SK-N-SH (cell line): Measurements from ENCODE around the gene TACC2. TPM values are rescaled to one million over a fixed set of nuclear protein-coding genes. Genes with fewer than 3 reads are reported as not detected.

Experiments used
- CTCF ChIA-PET: fragments of 300-600, 350-600 bp; formaldehyde crosslinking; extraction: SDS; loops from one replicate; lab custom pipeline; 2021; lab: Yijun Ruan, JAX
- POLR2A ChIA-PET: fragments of 350-600 bp; sonication (Branson Sonifier 250); formaldehyde crosslinking; extraction: SDS; loops from one replicate; lab custom pipeline; 2020; ENCODE audit warnings: antibody characterized with exemption, inconsistent platforms; lab: Yijun Ruan, JAX
- DNase-seq: peaks from one replicate; pipeline ENCODE4 v3.0.0; 2012
- H2AFZ ChIP-seq: fragments of 200-600 bp; sonication (generic); 2 replicates; pipeline ENCODE4 v1.8.1; 2016; ENCODE audit warnings: antibody characterized with exemption, mild to moderate bottlenecking, low read depth
- H3F3A ChIP-seq: fragments of 200-600 bp; sonication (generic); replicated peaks from 2 replicates; pipeline ENCODE3; 2016; ENCODE audit warnings: antibody characterized with exemption, mild to moderate bottlenecking; ENCODE audit not compliant: insufficient read depth
- H3K27ac ChIP-seq, 2 experiments: fragments of 200-500 bp in 1 of 2; fragments of 200-600 bp in 1 of 2; sonication (Bioruptor generic) in 1 of 2; sonication (generic), shearing (Covaris generic) in 1 of 2; 2 replicates each; pipeline versions ENCODE4 v1.5.1 to v1.6.1; 2014 to 2016; ENCODE audit warnings: low read depth in 2 of 2, inconsistent platforms in 1 of 2, low read length in 1 of 2, mild to moderate bottlenecking in 1 of 2, mixed read lengths in 1 of 2
- H3K27me3 ChIP-seq: fragments of 200-600 bp; sonication (generic), shearing (Covaris generic); 2 replicates; pipeline ENCODE4 v1.6.1; 2016; ENCODE audit warnings: mixed run types; ENCODE audit not compliant: insufficient read depth
- H3K36me3 ChIP-seq, 2 experiments: fragments of 200-500 bp in 1 of 2; fragments of 200-600 bp in 1 of 2; sonication (Bioruptor generic) in 1 of 2; sonication (generic) in 1 of 2; replicated peaks in 1 of 2; 2 replicates each; pipeline versions ENCODE3 to v1.5.1; 2014 to 2016; ENCODE audit warnings: low read length in 1 of 2, mild to moderate bottlenecking in 1 of 2; ENCODE audit not compliant: insufficient read depth in 2 of 2, control insufficient read depth in 1 of 2
- H3K4me1 ChIP-seq, 2 experiments: fragments of 200-500 bp in 1 of 2; fragments of 200-600 bp in 1 of 2; sonication (Bioruptor generic) in 1 of 2; sonication (generic), shearing (Covaris generic) in 1 of 2; 2 replicates each; pipeline versions ENCODE4 v1.5.1 to v1.6.1; 2014 to 2016; ENCODE audit warnings: low read depth in 1 of 2, low read length in 1 of 2, mixed run types in 1 of 2; ENCODE audit not compliant: insufficient read depth in 2 of 2, control insufficient read depth in 1 of 2
- H3K4me2 ChIP-seq: fragments of 200-600 bp; sonication (generic), shearing (Covaris generic); 2 replicates; pipeline ENCODE4 v1.6.1; 2017; ENCODE audit warnings: mixed run types
- H3K4me3 ChIP-seq, 2 experiments: fragments of 200-500 bp in 1 of 2; fragments of 200-600 bp in 1 of 2; sonication (Bioruptor generic) in 1 of 2; sonication (generic), shearing (Covaris generic) in 1 of 2; 2 replicates each; pipeline versions ENCODE4 v1.5.1 to v1.8.1; 2014 to 2016; ENCODE audit warnings: low read depth in 2 of 2, inconsistent platforms in 1 of 2, low read length in 1 of 2, mild to moderate bottlenecking in 1 of 2, mixed read lengths in 1 of 2, moderate library complexity in 1 of 2
- H3K79me2 ChIP-seq: fragments of 200-600 bp; sonication (generic); 2 replicates; pipeline ENCODE4 v1.8.1; 2017; ENCODE audit warnings: mild to moderate bottlenecking; ENCODE audit not compliant: insufficient read depth
- H3K9ac ChIP-seq: fragments of 200-600 bp; sonication (generic); 2 replicates; pipeline ENCODE4 v1.6.1; 2017; ENCODE audit warnings: mixed run types
- H3K9me2 ChIP-seq: fragments of 200-600 bp; sonication (generic); 2 replicates; pipeline ENCODE4 v1.6.1; 2017; ENCODE audit warnings: mixed run types
- H3K9me3 ChIP-seq: fragments of 200-600 bp; sonication (generic); 2 replicates; pipeline ENCODE4 v1.6.1; 2017; ENCODE audit warnings: mixed run types, mild to moderate bottlenecking, moderate library complexity
- H4K20me1 ChIP-seq: fragments of 200-600 bp; sonication (generic); 2 replicates; pipeline ENCODE4 v1.6.1; 2017; ENCODE audit warnings: mild to moderate bottlenecking, mixed run types; ENCODE audit not compliant: insufficient read depth
- ELF1 ChIP-seq: IDR thresholded peaks from 2 replicates; pipeline ENCODE4 v1.4.0; 2012
- EP300 ChIP-seq, 2 experiments: IDR thresholded peaks; 2 replicates each; pipeline versions ENCODE4 v1.4.0 to v1.6.1; 2012; ENCODE audit warnings: borderline replicate concordance in 1 of 2, low read depth in 1 of 2, low read length in 1 of 2
- EZH2phosphoT487 ChIP-seq: fragments of 200-600 bp; sonication (generic); IDR thresholded peaks from 2 replicates; pipeline ENCODE4 v1.6.1; 2017; ENCODE audit warnings: low read depth, mixed run types, mild to moderate bottlenecking, antibody characterized with exemption, moderate library complexity, borderline replicate concordance
- FOSL2 ChIP-seq: IDR thresholded peaks from 2 replicates; pipeline ENCODE4 v1.4.0; 2012; ENCODE audit warnings: low read depth, mild to moderate bottlenecking, moderate library complexity, borderline replicate concordance
- FOXM1 ChIP-seq: IDR thresholded peaks from 2 replicates; pipeline ENCODE4 v1.4.0; 2012; ENCODE audit warnings: low read depth, mild to moderate bottlenecking
- GABPA ChIP-seq: IDR thresholded peaks from 2 replicates; pipeline ENCODE4 v1.4.0; 2012; ENCODE audit warnings: low read depth, mild to moderate bottlenecking
- GATA2 ChIP-seq: sonication (generic); formaldehyde crosslinking; IDR thresholded peaks from 2 replicates; pipeline ENCODE4 v1.5.0; 2020; ENCODE audit warnings: mild to moderate bottlenecking, missing genetic modification reagents
- MAX ChIP-seq: IDR thresholded peaks from 2 replicates; pipeline ENCODE4 v1.4.0; 2012; ENCODE audit warnings: low read depth
- MEF2A ChIP-seq: IDR thresholded peaks from 2 replicates; pipeline ENCODE4 v1.4.0; 2012; ENCODE audit warnings: low read depth, borderline replicate concordance
- MXI1 ChIP-seq: IDR thresholded peaks from 2 replicates; pipeline ENCODE4 v1.6.1; 2012; ENCODE audit warnings: mild to moderate bottlenecking, low read depth, low read length, improper control_type of control experiment
- NFIC ChIP-seq: IDR thresholded peaks from 2 replicates; pipeline ENCODE4 v1.4.0; 2012; ENCODE audit warnings: borderline replicate concordance
- NRF1 ChIP-seq: IDR thresholded peaks from 2 replicates; pipeline ENCODE4 v1.6.1; 2012; ENCODE audit warnings: low read depth, mild to moderate bottlenecking, low read length
- RAD21 ChIP-seq: IDR thresholded peaks from 2 replicates; pipeline ENCODE4 v1.6.1; 2012; ENCODE audit warnings: mild to moderate bottlenecking, low read length
- RXRA ChIP-seq: IDR thresholded peaks from 2 replicates; pipeline ENCODE4 v1.4.0; 2012; ENCODE audit warnings: low read depth, mild to moderate bottlenecking, borderline replicate concordance
- SMC3 ChIP-seq: IDR thresholded peaks from 2 replicates; pipeline ENCODE4 v1.6.1; 2012; ENCODE audit warnings: low read depth, low read length, improper control_type of control experiment
- TCF12 ChIP-seq: IDR thresholded peaks from 2 replicates; pipeline ENCODE4 v1.4.0; 2012
- TEAD4 ChIP-seq: IDR thresholded peaks from 2 replicates; pipeline ENCODE4 v1.4.0; 2012; ENCODE audit warnings: mild to moderate bottlenecking, borderline replicate concordance; ENCODE audit not compliant: insufficient read depth
- USF2 ChIP-seq: fragments of 150-350 bp; IDR thresholded peaks from 2 replicates; pipeline ENCODE4 v1.6.1; 2017; ENCODE audit warnings: antibody characterized with exemption, low read length, low read depth, borderline replicate concordance
- YY1 ChIP-seq: IDR thresholded peaks from 2 replicates; pipeline ENCODE4 v1.4.0; 2012; ENCODE audit warnings: low read depth, mild to moderate bottlenecking
- ZBTB33 ChIP-seq: IDR thresholded peaks from 2 replicates; pipeline ENCODE4 v1.4.0; 2012; ENCODE audit warnings: low read depth, borderline replicate concordance
- WGBS: methylation state at CpG from one replicate; pipeline ENCODE4 v1.1.6; 2017; ENCODE audit warnings: low lambda C conversion rate; 5-methylcytosine and 5-hydroxymethylcytosine counted together
- polyA plus RNA-seq, 3 experiments: library from polyadenylated mRNA; depleted of rRNA; stranded (reverse); fragments of >200 nt; gene quantifications; 2 replicates each; pipeline ENCODE4 v1.2.3, GENCODE V29; 2012
- TF ChIP-seq, protein P1 (sequence below): fragments of 200-600 bp; sonication (generic); IDR thresholded peaks from 2 replicates; pipeline ENCODE4 v1.6.1; 2017; ENCODE audit warnings: antibody characterized with exemption, mild to moderate bottlenecking, moderate library complexity
- TF ChIP-seq, protein P2 (sequence below): IDR thresholded peaks from 2 replicates; pipeline ENCODE4 v1.6.1; 2012; ENCODE audit warnings: mild to moderate bottlenecking, low read depth, low read length, moderate library complexity

Gene TACC2
- polyA plus RNA-seq, 1 of the 3 experiments (the other 2 are of a cell fraction) = 8.8 TPM

DNA sequence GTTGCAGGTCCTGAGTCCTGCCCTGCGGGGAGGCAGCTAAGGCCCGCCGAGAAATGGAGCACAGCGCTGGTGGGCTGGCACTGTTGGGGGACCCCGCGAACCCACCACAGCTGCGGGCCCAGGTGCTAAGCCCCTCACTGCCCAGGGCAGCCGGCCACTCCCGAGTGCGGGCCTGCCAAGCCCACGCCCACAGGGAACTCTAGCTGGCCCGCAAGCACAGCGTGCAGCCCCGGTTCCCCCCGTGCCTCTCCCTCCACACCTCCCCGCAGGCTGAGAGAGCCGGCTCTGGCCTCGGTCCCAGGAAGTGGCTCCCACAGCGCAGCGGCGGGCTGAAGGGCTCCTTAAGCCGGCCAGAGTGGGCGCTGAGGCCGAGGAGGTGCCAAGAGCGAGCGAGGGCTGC lies 10.5 kb upstream of the TACC2 start:
- H3K27ac ChIP-seq = no peak overlapping the region
- TF ChIP-seq GATA2 (CRISPR knock-in tag) (no peak), EP300 (IDR thresholded peaks at IDR 0.05; ENCODE audit: borderline replicate concordance in 1 of 2, low read depth in 1 of 2, low read length in 1 of 2) (no peak), TCF12 (no peak), MEF2A (no peak), SMC3 (no peak), NFIC (no peak), MXI1 (no peak), ELF1 (no peak), USF2 (no peak), EZH2phosphoT487 (no peak), TEAD4 (no peak), NRF1 (no peak), RAD21 (no peak), YY1 (no peak), MAX (no peak)
- TF ChIP-seq, protein P1, sequence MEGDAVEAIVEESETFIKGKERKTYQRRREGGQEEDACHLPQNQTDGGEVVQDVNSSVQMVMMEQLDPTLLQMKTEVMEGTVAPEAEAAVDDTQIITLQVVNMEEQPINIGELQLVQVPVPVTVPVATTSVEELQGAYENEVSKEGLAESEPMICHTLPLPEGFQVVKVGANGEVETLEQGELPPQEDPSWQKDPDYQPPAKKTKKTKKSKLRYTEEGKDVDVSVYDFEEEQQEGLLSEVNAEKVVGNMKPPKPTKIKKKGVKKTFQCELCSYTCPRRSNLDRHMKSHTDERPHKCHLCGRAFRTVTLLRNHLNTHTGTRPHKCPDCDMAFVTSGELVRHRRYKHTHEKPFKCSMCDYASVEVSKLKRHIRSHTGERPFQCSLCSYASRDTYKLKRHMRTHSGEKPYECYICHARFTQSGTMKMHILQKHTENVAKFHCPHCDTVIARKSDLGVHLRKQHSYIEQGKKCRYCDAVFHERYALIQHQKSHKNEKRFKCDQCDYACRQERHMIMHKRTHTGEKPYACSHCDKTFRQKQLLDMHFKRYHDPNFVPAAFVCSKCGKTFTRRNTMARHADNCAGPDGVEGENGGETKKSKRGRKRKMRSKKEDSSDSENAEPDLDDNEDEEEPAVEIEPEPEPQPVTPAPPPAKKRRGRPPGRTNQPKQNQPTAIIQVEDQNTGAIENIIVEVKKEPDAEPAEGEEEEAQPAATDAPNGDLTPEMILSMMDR = no peak
- TF ChIP-seq, all 33 proteins: peak for 0
- ChIA-PET POLR2A (no interaction called here), CTCF (no interaction called here)
- peaks cover 8% of the 10 kb centered on the region for H3F3A ChIP-seq
- no peak overlapping the region for H3K9ac ChIP-seq
- 100% methylated on average over 5 of the region's 26 CpGs for WGBS
- H2AFZ ChIP-seq = no peak overlapping the region
- no peaks in the 10 kb centered on the region for H3K9me2 ChIP-seq
- H3K9me3 ChIP-seq = no peaks in the 10 kb centered on the region
- H3K4me1 ChIP-seq = peaks cover 0 to 9% of the 10 kb centered on the region in 2 experiments; a peak in 2 of 4 replicates
- peaks cover 9% of the 10 kb centered on the region for H3K79me2 ChIP-seq
- DNase-seq = no peak
- no peaks in the 10 kb centered on the region for H3K36me3 ChIP-seq
- no peaks in the 10 kb centered on the region for H4K20me1 ChIP-seq
- H3K27me3 ChIP-seq = no peaks in the 10 kb centered on the region
- H3K4me3 ChIP-seq = no peak overlapping the region
- no peak overlapping the region for H3K4me2 ChIP-seq

- DNase-seq = no peak
- H3K79me2 ChIP-seq = no peaks in the 10 kb centered on the region
- no peak overlapping the region for H3K27ac ChIP-seq
- H3K9me3 ChIP-seq = peaks cover 7% of the 10 kb centered on the region; the same call in 1 of the 2 replicates
- ChIA-PET CTCF (no interaction called here), POLR2A (no interaction called here)
- H3K4me3 ChIP-seq = no peak overlapping the region
- no peaks in the 10 kb centered on the region for H3F3A ChIP-seq
- H3K27me3 ChIP-seq = no peaks in the 10 kb centered on the region
- no peaks in the 10 kb centered on the region for H3K9me2 ChIP-seq
- WGBS = 65% methylated on average over 2 of the region's 2 CpGs
- H3K36me3 ChIP-seq = no peaks in the 10 kb centered on the region
- H2AFZ ChIP-seq = no peak overlapping the region
- no peaks in the 10 kb centered on the region for H4K20me1 ChIP-seq
- no peaks in the 10 kb centered on the region for H3K4me1 ChIP-seq
- H3K9ac ChIP-seq = no peak overlapping the region
- no peak overlapping the region for H3K4me2 ChIP-seq
- TF ChIP-seq NFIC = no peak
- no peak for TF ChIP-seq GABPA
- TF ChIP-seq, protein P2, sequence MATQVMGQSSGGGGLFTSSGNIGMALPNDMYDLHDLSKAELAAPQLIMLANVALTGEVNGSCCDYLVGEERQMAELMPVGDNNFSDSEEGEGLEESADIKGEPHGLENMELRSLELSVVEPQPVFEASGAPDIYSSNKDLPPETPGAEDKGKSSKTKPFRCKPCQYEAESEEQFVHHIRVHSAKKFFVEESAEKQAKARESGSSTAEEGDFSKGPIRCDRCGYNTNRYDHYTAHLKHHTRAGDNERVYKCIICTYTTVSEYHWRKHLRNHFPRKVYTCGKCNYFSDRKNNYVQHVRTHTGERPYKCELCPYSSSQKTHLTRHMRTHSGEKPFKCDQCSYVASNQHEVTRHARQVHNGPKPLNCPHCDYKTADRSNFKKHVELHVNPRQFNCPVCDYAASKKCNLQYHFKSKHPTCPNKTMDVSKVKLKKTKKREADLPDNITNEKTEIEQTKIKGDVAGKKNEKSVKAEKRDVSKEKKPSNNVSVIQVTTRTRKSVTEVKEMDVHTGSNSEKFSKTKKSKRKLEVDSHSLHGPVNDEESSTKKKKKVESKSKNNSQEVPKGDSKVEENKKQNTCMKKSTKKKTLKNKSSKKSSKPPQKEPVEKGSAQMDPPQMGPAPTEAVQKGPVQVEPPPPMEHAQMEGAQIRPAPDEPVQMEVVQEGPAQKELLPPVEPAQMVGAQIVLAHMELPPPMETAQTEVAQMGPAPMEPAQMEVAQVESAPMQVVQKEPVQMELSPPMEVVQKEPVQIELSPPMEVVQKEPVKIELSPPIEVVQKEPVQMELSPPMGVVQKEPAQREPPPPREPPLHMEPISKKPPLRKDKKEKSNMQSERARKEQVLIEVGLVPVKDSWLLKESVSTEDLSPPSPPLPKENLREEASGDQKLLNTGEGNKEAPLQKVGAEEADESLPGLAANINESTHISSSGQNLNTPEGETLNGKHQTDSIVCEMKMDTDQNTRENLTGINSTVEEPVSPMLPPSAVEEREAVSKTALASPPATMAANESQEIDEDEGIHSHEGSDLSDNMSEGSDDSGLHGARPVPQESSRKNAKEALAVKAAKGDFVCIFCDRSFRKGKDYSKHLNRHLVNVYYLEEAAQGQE = no peak
- TF ChIP-seq RXRA = no peak
- no peak for TF ChIP-seq RAD21
- no peak for TF ChIP-seq ZBTB33
- TF ChIP-seq EZH2phosphoT487 = no peak
- no peak for TF ChIP-seq FOXM1
- TF ChIP-seq FOSL2 = no peak
These were observed 7.6 kb upstream of the TACC2 start for GRCh38 chr10:121981346-121981745.
